ENCODE results near the gene ZNF669. TPM values are rescaled to one million over a fixed set of nuclear protein-coding genes. Genes with fewer than 3 reads are reported as not detected.
"Not testable (repeated sequence)": the region's sequence is repeated elsewhere in the genome, so short reads cannot be mapped to it uniquely, and the experiment has no call there.

ZNF669 gene
- total RNA-seq, result 1 to 10 TPM; 1.3 to 3.0 (median 2.6) TPM
- 1 to 10 TPM; 2.5 to 3.7 (median 2.7) TPM for polyA plus RNA-seq
- long read RNA-seq, donor 1, result 0 reads
- long read RNA-seq, donor 2, partial matches to known transcripts, result 0 of 2 reads
- long read RNA-seq, donor 2, other reads (novel, unspliced or antisense), result 0 of 2 reads

DNA sequence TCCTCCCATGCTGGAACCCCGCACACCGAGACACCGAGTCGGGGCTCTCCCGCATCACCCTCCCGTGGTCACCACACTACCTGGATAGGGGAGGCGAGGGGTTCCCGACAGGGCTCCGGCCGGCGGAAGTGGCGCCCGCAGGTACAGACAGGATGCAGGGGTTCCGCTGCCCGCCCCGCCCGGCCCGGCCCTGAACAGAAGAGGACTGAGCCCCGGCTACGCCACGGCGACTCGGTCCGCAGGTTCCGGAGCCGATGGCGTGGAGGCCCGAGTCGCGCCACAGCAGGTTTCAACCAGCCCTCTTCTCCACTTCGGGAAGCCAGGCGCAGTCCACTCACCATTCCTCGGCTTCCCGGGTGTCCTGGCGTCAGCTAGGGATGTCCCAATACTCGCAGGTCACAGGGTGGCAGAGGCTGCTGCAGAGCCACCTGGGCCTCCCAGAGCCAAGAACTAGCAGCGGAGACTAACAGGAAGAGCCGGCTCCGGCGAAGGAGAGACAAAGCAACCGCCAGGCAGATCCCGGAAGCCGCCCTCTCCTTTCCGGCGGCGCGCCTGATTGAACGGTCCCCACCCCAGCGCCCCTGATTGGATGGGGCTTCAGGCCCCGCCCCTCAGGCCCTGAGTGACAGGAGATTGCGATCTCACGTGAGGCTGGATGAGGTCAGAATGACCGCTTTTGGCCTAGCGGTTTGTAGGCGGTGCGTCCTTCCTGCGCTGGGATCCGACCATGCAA lies at the start of gene ZNF669:
Gene ZNF669 (minus strand): TSS at position 498 of the 733 bp plus-strand sequence. CDS start 157 bp downstream, at position 341.
- no peak for TF ChIP-seq CTCF (IDR thresholded peaks at IDR 0.05)

GRCh38 chr1:247147781-247148180 lies 43.6 kb upstream of the ZNF669 start:
- Histone ChIP-seq H3K27me3 (ENCODE audit: insufficient read depth in 3 of 3, low read length in 2 of 3) (no peaks in the 10 kb centered on the region), H3K4me3 (no peak overlapping the region), H3K4me1 (no peaks in the 10 kb centered on the region), H3K27ac (no peak overlapping the region), H3K36me3 (ENCODE audit: insufficient read depth in 1 of 2, low read depth in 1 of 2) (peaks cover 5 to 7% of the 10 kb centered on the region in 2 donors), H3K9me3 (peaks cover 68% of the 10 kb centered on the region)
- no peak for TF ChIP-seq CTCF (IDR thresholded peaks at IDR 0.05)
- intact Hi-C loops (cut with DNase I), result no loop called here
- ATAC-seq (no peak), DNase-seq (no peak)
- 95 to 98% (median 97%) methylated on average over 2 of the region's 2 CpGs for WGBS, 3 donors

More for the DNA sequence above, at the start of gene ZNF669:
- intact Hi-C loops (cut with DNase I), result loop anchor here (10.0 kb wide), 3 partner anchors 61 to 231 kb away; partner anchors contain the start of genes AHCTF1 (in 1 of the 2) and ZNF496 (in 1 of the 2)
- 0% methylated on average over 47 to 58 of the region's 58 CpGs for WGBS, 3 donors
- H3K4me3 ChIP-seq, result peak within 1 kb of the TSS; percentile 83
- peak within 1 kb of the TSS; percentile 86 for H3K27ac ChIP-seq
- H3K36me3 ChIP-seq (ENCODE audit: insufficient read depth in 1 of 2, low read depth in 1 of 2), result peaks cover 11 to 30% of the 10 kb centered on the region in 2 donors
- peak; percentile 100 for ATAC-seq
- H3K27me3 ChIP-seq (ENCODE audit: insufficient read depth in 3 of 3, low read length in 2 of 3), result no peaks in the 10 kb centered on the region
- H3K9me3 ChIP-seq, result peaks cover 23% of the 10 kb centered on the region
- peaks cover 5% of the 10 kb centered on the region for H3K4me1 ChIP-seq
- peak; percentile 98 for DNase-seq

DNA sequence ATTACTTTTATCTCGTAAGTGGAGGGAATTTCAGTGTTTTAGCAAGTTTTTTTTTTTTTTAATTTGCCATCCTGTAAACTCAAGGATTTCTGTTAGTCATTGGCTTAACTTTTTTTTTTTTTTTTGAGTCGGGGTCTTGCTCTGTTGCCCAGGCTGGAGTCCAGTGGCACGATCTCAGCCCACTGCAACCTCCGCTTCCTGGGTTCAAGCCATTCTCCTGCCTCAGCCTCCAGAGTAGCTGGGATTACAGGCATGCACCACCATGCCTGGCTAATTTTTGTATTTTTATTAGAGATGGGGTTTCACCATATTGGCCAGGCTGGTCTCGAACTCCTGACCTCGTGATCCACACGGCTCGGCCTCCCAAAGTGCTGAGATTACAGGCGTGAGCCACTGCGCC lies 43.0 kb upstream of the ZNF669 start:
- H3K27ac ChIP-seq; H3K4me3 ChIP-seq; H3K27me3 ChIP-seq (ENCODE audit: insufficient read depth in 3 of 3, low read length in 2 of 3); DNase-seq; intact Hi-C loops (cut with DNase I); H3K36me3 ChIP-seq (ENCODE audit: insufficient read depth in 1 of 2, low read depth in 1 of 2); H3K4me1 ChIP-seq; ATAC-seq: not testable (repeated sequence)
- WGBS, 3 donors, result 94 to 99% (median 96%) methylated on average over 10 of the region's 10 CpGs
- peaks cover 62% of the 10 kb centered on the region for H3K9me3 ChIP-seq

DNA sequence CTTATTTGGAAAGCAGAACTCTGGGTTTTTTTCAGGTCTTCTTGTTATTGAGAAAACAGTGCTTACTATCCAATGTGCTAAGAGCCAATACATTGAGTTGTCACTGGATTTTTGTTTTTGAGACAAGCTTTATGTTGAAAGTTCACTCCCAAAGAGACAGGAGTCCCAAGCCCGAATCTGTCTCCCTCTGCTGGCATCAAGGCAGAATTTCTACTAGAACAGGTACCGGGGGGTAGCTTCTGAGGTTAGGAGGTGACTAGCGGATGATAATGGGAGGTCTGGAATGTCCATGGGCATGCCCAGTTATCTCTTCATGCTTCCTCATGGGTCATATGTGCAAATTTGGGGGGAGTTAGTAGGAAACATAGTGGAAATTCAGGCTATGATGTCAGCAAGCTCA lies 42.5 kb upstream of the ZNF669 start:
- ATAC-seq (no peak), DNase-seq (no peak)
- no peaks in the 10 kb centered on the region for H3K27me3 ChIP-seq (ENCODE audit: insufficient read depth in 3 of 3, low read length in 2 of 3)
- WGBS, 3 donors, result 97 to 99% (median 98%) methylated on average over 3 of the region's 3 CpGs
- no peak for TF ChIP-seq CTCF (IDR thresholded peaks at IDR 0.05)
- H3K4me1 ChIP-seq, result no peaks in the 10 kb centered on the region
- peaks cover 5 to 10% of the 10 kb centered on the region in 2 donors for H3K36me3 ChIP-seq (ENCODE audit: insufficient read depth in 1 of 2, low read depth in 1 of 2)
- intact Hi-C loops (cut with DNase I), result no loop called here
- no peak overlapping the region for H3K4me3 ChIP-seq
- H3K27ac ChIP-seq, result no peak overlapping the region
- peaks cover 59% of the 10 kb centered on the region for H3K9me3 ChIP-seq

GRCh38 chr1:247145279-247145678 lies 41.1 kb upstream of the ZNF669 start:
- H3K36me3 ChIP-seq (ENCODE audit: insufficient read depth in 1 of 2, low read depth in 1 of 2), result peaks cover 5 to 12% of the 10 kb centered on the region in 2 donors
- peaks cover 53% of the 10 kb centered on the region for H3K9me3 ChIP-seq
- TF ChIP-seq CTCF (IDR thresholded peaks at IDR 0.05), result no peak
- no peak for DNase-seq
- WGBS, 3 donors, result 86 to 97% (median 95%) methylated on average over 6 of the region's 6 CpGs
- H3K27me3 ChIP-seq (ENCODE audit: insufficient read depth in 3 of 3, low read length in 2 of 3), result no peaks in the 10 kb centered on the region
- ATAC-seq, result no peak
- H3K27ac ChIP-seq, result no peak overlapping the region
- no peaks in the 10 kb centered on the region for H3K4me1 ChIP-seq
- H3K4me3 ChIP-seq, result no peak overlapping the region
- intact Hi-C loops (cut with DNase I), result no loop called here

DNA sequence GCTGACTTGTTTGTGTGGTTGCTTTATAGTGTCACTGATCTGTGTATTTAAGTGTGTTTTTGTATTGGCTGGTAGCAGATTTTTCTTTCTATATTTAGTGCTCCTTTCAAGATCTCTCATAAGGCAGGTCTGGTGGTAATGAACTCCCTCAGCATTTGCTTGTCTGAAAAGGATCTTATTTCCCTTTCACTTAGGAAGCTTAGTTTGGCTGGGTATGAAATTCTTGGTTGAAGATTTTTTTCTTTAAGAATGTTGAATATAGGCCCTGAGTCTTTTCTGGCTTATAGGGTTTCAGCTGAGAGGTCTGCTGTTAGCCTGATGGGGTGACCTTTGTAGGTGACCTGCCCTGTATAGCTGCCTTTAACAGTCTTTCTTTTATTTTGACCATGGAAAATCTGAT lies 35.4 kb upstream of the ZNF669 start:
- H3K27ac ChIP-seq; H3K36me3 ChIP-seq (ENCODE audit: insufficient read depth in 1 of 2, low read depth in 1 of 2); H3K27me3 ChIP-seq (ENCODE audit: insufficient read depth in 3 of 3, low read length in 2 of 3); H3K4me3 ChIP-seq; intact Hi-C loops (cut with DNase I); ATAC-seq; DNase-seq; H3K4me1 ChIP-seq: not testable (repeated sequence)
- H3K9me3 ChIP-seq, result peaks cover 78% of the 10 kb centered on the region
